IPS DF 6.9 (cell line): ENCODE results near the gene EEFSEC.

Experiments used
- DNase-seq: peaks from one replicate; pipeline ENCODE4 v3.0.0-alpha.2; 2013; ENCODE audit warnings: low read depth, low spot score
- H3K27ac ChIP-seq: one replicate; pipeline ENCODE4 v1.5.1; 2013; ENCODE audit warnings: low read length, control low read depth
- H3K27me3 ChIP-seq: 2 replicates; pipeline ENCODE4 v1.6.1; 2013; ENCODE audit warnings: mild to moderate bottlenecking, low read length; ENCODE audit not compliant: control insufficient read depth, insufficient read depth
- H3K36me3 ChIP-seq: 2 replicates; pipeline ENCODE4 v1.6.1; 2013; ENCODE audit warnings: low read length; ENCODE audit not compliant: control insufficient read depth, insufficient read depth
- H3K4me1 ChIP-seq: 2 replicates; pipeline ENCODE4 v1.6.1; 2013; ENCODE audit warnings: low read length; ENCODE audit not compliant: control insufficient read depth, insufficient read depth
- H3K4me3 ChIP-seq: 2 replicates; pipeline ENCODE4 v1.5.1; 2013; ENCODE audit warnings: mild to moderate bottlenecking, low read length
- H3K9me3 ChIP-seq: 2 replicates; pipeline ENCODE4 v1.6.1; 2013; ENCODE audit warnings: low read length, inconsistent platforms; ENCODE audit not compliant: control insufficient read depth, insufficient read depth
- WGBS: extraction: QIAGEN DNeasy Blood & Tissue Kit; methylation state at CpG from one replicate; pipeline ENCODE4 v1.1.7; 2013; ENCODE audit warnings: mixed read lengths, missing lambda C conversion rate; ENCODE audit not compliant: insufficient read length, insufficient coverage; 5-methylcytosine and 5-hydroxymethylcytosine counted together

EEFSEC gene

DNA sequence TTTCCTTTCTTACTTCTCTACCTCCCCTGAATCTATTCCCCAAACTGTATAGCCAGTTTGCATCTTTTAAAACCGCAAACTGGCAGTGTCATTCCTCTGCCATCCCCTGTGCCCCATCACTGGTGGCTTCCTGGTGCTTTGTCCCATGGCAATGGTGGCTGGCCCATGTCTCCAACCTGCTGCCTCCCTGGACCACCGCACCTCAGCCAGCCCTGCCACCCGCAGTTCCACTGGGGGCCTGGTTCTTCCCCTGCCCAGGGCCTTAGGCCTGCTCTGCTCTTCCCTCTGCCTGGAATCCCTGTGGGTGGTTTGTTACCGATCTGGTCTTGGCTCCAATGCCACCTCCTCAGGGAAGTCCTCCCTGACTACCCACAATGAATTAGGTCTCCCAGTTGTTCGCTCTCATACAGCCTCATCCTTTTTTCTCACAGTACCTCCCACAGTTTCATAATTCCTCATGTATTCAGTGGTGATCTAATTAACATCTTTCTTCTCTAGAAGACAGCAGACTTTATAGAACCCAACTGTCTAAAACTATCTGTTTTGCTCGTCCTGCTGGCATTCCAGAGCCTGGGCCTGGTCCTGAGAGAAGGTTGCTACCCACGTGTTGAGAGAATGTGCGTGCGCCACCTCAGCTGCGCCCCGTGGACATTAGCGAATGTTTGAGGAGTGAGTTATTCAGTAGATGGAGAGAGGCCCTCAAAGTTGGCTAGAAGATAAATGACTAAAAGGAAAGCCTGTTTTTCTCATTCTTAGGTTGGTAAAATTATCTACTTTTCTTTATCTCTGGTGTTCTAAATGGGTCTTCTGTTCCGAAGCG is 183.3 kb downstream of the EEFSEC start:
- H3K4me3 ChIP-seq, result no peak overlapping the region
- DNase-seq, result no peak
- H3K36me3 ChIP-seq, result 0 out of 2 replicates have a peak, but pooled peaks cover under 1% of the 10 kb centered on the region
- no peak overlapping the region for H3K27ac ChIP-seq
- H3K9me3 ChIP-seq, result no peaks in the 10 kb centered on the region
- no CpG with 5 or more reads among the region's 14 CpGs for WGBS
- peaks cover 7% of the 10 kb centered on the region; the same call in 1 of the 2 replicates for H3K4me1 ChIP-seq
- no peaks in the 10 kb centered on the region for H3K27me3 ChIP-seq

DNA sequence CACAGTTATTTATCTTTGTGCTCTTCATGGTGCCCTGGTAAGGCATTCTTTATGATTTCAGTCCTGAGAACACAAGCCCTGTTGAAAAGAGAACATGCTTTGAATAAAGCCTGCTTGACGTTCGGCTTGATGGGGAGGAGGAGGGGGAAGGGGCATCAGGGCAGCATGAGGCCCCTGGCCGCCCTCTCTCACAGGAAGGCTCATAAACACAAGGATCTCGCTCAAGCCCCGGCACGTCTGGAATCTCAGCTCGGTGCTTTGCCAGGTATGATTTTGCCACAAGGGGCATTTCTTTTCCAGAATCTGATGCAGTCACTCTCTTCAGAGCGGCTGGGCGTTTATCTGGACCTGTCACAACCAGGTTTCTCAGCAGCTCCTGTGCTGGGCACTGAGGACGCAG is 184.0 kb downstream of the EEFSEC start:
- peaks cover 7% of the 10 kb centered on the region; the same call in 1 of the 2 replicates for H3K4me1 ChIP-seq
- no peak overlapping the region for H3K27ac ChIP-seq
- no CpG with 5 or more reads among the region's 10 CpGs for WGBS
- H3K27me3 ChIP-seq, result no peaks in the 10 kb centered on the region
- peaks cover 3% of the 10 kb centered on the region; the same call in 1 of the 2 replicates for H3K36me3 ChIP-seq
- DNase-seq, result no peak
- H3K9me3 ChIP-seq, result no peaks in the 10 kb centered on the region
- H3K4me3 ChIP-seq, result no peak overlapping the region

DNA sequence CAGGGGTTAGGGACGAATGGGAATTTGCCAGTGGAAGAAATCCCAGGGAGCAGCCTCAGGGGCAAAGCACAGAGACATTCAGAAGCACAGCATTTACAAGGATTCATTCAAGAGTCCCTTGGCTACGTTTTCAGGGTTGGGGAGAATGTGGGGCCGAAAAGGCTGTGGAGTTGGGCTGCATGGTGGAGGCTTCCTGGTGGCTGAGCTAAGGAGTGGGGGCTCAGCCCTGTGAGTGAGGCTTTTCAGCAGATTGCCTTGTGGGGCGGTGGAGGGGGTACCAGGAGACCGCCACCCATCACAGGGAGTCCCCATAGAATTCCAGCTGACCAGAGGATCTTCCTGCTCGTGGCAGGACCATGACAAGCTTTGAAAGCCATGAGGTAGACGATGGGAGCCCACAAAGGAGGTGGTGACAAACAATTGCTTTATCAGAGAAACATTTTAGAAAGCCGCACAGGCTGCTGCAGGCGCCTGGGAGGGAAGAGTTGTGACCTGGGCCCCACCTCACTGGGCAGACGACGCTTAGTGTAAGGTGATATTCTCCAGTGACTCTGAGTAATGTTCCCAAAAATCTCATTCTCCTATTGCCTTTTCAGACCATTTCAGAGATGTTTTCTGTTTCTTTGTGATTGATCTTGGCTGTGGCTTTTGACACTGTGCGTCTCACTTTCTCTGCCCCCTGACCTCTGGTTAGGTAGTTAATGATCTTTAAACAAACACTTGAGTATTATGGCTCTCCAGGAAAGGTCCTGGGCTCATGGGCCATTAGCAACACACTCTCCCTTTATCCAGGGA is 185.5 kb downstream of the EEFSEC start:
- no CpG with 5 or more reads among the region's 12 CpGs for WGBS
- Histone ChIP-seq H3K27me3 (no peaks in the 10 kb centered on the region), H3K27ac (no peak overlapping the region), H3K4me1 (peaks cover 7% of the 10 kb centered on the region; the same call in 1 of the 2 replicates), H3K36me3 (peaks cover 3% of the 10 kb centered on the region; the same call in 1 of the 2 replicates), H3K9me3 (no peaks in the 10 kb centered on the region), H3K4me3 (no peak overlapping the region)
- DNase-seq, result no peak

DNA sequence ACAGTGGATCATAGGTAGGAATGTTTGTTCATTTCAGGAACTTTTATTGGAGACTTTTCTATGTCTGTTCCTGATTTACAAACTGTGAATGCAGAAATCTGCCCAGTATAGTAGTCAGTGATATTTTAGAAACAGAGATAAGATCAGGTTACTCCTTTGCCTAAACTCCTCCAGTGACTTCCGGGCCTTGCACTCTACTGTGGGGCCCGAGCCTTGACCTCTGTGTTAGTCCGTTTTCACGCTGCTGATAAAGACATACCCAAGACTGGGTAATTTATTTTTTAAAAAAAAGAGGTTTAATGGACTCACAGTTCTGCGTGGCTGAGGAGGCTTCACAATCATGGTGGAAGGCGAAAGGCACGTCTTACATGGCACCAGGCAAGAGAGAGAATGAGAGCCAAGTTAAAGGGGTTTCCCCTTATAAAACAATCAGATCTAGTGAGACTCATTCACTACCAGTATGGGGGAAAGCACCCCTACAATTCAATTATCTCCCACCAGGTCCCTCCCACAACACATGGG is 186.3 kb downstream of the EEFSEC start:
- no peak for DNase-seq
- no CpG with 5 or more reads among the region's 7 CpGs for WGBS
- Histone ChIP-seq H3K36me3 (peaks cover 3% of the 10 kb centered on the region; the same call in 1 of the 2 replicates), H3K4me1 (peaks cover 7% of the 10 kb centered on the region; the same call in 1 of the 2 replicates), H3K9me3 (no peaks in the 10 kb centered on the region), H3K27ac (no peak overlapping the region), H3K4me3 (no peak overlapping the region), H3K27me3 (no peaks in the 10 kb centered on the region)

DNA sequence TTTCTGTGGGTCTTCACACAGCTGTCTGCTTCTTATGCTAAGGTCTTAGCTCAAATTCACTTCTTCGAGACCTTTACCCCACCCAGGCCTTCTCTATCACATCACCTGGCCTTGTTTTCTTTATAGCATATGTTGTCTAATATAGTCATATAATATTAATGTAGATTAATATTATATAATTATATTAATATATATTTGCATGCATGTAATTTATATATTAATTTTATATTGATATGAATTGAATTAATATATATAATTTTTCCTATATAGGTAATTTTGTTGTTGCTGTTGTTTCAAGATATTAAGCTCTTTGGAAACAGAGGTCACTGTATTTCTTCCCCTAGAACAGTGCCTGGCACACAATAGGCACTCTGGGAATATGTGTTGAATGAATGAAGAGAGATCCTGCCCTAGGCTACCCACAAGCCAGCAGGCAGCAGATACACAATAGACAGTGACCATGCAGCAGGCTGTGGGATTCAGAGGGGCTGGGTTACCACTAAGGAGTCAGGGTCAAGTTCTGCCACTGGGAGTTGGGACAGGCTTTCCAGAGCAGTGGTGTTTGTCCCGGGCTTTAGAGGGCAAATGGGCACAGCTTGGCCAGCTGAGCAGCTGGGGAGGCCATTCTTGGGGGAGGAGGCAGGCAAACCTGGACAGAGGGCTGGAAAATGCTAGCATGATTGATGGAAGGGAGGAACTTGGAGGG is 187.1 kb downstream of the EEFSEC start:
- H3K9me3 ChIP-seq, result no peaks in the 10 kb centered on the region
- peaks cover 5% of the 10 kb centered on the region; the same call in 1 of the 2 replicates for H3K4me1 ChIP-seq
- no peaks in the 10 kb centered on the region for H3K27me3 ChIP-seq
- WGBS, result no CpG with 5 or more reads among the region's 2 CpGs
- H3K36me3 ChIP-seq, result peaks cover 3% of the 10 kb centered on the region; the same call in 1 of the 2 replicates
- no peak for DNase-seq
- H3K4me3 ChIP-seq, result no peak overlapping the region
- no peak overlapping the region for H3K27ac ChIP-seq

DNA sequence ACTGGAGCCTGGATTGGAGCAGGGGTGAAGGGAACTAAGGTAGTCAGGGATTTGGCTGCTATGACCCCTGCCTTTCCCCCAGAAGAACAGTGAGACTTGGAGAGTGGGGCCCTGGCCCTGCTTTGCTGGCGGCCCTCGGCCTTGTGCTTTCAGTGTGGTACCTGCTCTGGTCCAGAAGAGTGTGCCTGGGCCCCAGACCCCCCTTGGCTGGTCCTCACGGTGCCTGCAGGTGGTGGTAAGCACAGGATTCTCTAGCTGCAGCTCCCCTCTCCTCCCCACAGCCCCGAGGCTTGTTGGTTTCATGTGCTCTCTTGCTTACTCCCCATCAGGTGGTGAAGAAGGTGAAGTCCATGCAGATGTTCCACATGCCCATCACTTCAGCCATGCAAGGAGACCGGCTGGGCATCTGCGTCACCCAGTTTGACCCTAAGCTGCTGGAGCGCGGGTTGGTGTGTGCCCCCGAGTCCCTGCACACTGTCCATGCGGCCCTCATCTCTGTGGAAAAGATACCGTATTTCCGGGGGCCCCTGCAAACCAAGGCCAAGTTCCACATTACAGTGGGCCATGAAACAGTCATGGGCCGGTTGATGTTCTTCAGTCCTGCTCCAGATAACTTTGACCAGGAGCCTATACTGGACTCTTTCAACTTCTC is 187.7 kb downstream of the EEFSEC start:
- Histone ChIP-seq H3K9me3 (no peaks in the 10 kb centered on the region), H3K36me3 (peaks cover 3% of the 10 kb centered on the region; the same call in 1 of the 2 replicates), H3K27ac (no peak overlapping the region), H3K4me3 (no peak overlapping the region), H3K4me1 (no peaks in the 10 kb centered on the region), H3K27me3 (no peaks in the 10 kb centered on the region)
- DNase-seq, result no peak
- no CpG with 5 or more reads among the region's 13 CpGs for WGBS

DNA sequence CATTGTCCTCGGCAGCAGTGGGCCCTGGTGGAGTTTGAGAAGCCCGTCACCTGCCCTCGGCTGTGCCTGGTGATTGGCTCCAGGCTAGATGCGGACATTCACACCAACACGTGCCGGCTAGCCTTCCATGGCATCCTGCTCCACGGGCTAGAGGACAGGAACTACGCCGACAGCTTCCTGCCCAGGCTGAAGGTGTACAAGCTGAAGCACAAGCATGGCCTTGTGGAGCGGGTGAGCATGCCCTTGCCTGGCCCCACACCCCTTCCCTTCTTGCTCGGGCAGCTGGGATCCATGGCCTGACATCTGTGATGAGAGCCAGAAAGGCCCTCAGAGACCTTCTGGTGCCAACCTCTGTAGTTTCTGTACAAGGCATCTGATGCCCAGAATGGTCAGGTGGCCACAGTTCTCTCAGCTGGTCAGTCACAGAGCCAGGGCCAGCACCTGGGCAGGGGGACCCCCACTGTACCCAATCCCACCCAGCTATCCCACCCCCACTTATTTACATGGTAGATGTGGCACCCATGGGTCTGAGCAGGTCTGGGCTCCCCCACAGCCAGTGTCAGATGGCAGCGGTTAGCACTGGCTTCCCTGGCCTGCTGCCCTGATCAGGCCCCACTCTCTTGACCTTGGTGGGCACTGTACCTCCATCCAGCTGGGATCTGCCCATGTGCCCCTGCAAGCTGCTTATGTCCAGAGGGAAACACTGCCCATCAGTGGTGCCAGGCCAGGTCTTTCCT is 188.5 kb downstream of the EEFSEC start:
- WGBS, result no CpG with 5 or more reads among the region's 12 CpGs
- no peaks in the 10 kb centered on the region for H3K27me3 ChIP-seq
- no peaks in the 10 kb centered on the region for H3K9me3 ChIP-seq
- H3K4me3 ChIP-seq, result no peak overlapping the region
- no peak overlapping the region for H3K27ac ChIP-seq
- H3K4me1 ChIP-seq, result no peaks in the 10 kb centered on the region
- peaks cover 3% of the 10 kb centered on the region; the same call in 1 of the 2 replicates for H3K36me3 ChIP-seq
- no peak for DNase-seq

DNA sequence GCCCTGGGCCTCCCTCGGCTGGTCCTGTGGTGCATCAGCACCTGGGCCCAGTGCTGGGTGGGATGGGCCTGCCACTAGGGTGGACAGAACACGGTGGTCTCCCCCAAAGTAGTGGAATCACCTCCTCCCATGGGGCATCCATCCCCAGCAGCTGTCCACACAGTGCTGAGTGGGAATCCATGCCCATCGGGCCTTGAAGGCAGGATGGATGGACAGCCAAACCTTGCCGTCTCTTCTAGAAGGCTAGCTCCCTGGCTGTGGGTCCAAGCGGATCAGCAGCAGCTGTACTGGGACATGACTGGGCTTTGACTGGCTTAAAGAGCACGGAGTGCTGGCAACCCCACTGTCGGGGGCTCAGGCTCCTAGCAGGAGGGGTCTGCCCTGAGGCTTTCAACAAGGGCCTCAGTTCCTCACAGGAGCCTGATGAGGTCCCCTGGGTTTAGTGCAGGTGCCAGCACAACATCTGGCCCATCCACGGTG is 189.5 kb downstream of the EEFSEC start:
- no CpG with 5 or more reads among the region's 8 CpGs for WGBS
- DNase-seq, result no peak
- H3K4me1 ChIP-seq, result no peaks in the 10 kb centered on the region
- H3K27me3 ChIP-seq, result no peaks in the 10 kb centered on the region
- peaks cover 3% of the 10 kb centered on the region; the same call in 1 of the 2 replicates for H3K36me3 ChIP-seq
- H3K4me3 ChIP-seq, result no peak overlapping the region
- no peaks in the 10 kb centered on the region for H3K9me3 ChIP-seq
- no peak overlapping the region for H3K27ac ChIP-seq

DNA sequence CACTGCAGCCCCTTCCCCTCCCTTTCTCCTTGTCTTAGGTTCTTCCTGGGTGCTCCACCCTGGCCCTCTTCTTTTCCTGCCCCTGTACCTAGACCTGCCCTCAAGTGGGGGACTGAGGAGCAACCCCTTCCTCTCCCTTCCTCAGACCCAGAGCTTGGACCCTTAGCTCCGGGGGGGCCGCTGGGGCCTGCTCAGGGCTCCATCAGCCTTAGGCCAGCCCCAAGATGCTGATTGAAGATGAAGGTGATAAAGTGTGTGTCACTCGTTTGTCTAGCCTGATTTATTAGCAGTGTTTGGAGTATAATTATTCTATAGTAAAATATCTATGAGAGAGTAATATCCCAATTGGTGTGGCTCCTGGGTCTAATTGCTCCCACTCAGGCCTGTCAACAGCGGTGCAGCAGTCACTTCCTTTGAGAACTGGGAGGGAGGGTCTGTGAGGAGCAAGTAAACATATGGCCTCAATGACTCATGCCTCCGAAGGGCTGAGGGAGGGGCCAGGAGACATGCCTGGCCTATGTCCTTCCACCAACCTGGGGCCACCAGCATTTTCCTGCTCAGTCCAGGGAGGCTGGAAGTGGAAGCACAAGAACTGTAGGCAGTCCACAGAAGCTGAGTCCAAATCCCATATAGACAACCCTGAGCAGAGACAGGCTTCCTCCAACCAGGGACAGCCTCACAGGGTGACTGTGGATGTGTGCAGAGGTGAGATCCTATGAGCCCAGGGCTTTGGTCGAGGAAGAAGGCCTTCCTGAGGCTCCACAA is 190.2 kb downstream of the EEFSEC start:
- no CpG with 5 or more reads among the region's 6 CpGs for WGBS

More for the DNA sequence above, 190.2 kb downstream of the EEFSEC start:
- DNase-seq, result no peak
- H3K27me3 ChIP-seq, result no peaks in the 10 kb centered on the region
- peaks cover 3% of the 10 kb centered on the region; the same call in 1 of the 2 replicates for H3K36me3 ChIP-seq
- no peak overlapping the region for H3K4me3 ChIP-seq
- H3K4me1 ChIP-seq, result no peaks in the 10 kb centered on the region
- no peaks in the 10 kb centered on the region for H3K9me3 ChIP-seq
- H3K27ac ChIP-seq, result no peak overlapping the region
